ENCODE results near the gene SLPI. TPM values are rescaled to one million over a fixed set of nuclear protein-coding genes. Genes with fewer than 3 reads are reported as not detected.

Gene SLPI
- total RNA-seq (2022; extraction: Qiagen RNA extraction; ENCODE audit: low read depth): 8.9 to 16.3 TPM (median 11.7 TPM) in 5 replicates

DNA sequence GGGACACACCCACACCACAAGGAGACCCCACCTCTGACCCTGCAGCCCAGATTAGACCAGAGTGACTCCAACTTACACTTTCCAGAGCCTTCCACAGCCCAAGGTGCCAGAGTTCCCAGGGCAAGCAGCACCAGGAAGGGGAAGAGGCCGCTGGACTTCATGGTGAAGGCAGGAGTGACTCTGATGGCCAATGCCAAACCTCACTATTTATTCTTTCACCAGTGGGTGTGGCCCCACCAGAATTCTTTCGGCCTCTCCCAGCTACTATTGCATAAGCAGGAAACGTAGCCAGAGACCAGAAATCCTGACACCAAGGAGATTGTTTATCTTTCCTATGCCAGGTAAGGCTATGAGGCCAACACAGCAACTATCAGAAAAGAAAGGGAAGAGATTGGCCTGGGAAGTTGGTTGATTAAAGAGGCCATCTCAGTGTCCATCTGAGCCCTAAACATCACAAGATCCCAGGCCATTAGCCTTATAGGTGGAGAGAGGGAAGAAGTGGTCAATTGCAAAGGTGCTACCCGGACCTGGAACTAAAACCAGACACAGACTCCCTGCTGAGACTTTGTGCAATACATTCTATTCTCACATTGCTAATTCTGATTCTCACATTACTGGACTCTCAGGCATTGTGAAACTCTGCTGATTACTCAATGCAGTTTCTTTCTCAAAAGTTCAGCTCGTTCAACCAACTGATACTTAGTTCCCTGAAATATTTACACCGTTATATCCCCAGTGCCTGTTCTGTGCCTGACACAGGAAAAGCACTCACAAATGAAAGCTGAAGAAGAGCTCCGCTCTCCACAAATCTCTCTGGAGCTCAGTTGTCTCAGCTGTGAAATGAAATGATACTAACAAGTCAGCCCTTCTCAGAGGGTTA is at the start of gene SLPI:
TSS of gene SLPI (minus strand) at position 182 of the 880 bp plus-strand sequence. CDS start at position 161, 21 bp downstream.

GRCh38 chr20:45221076-45221475 is 33.3 kb downstream of the SLPI start, which contains the start of gene SEMG2:
Gene SEMG2, plus strand, starts transcription at chr20:45221373. Its CDS starts 17 bp downstream, at chr20:45221390.

GRCh38 chr20:45206725-45207124 is 47.6 kb downstream of the SLPI start, which contains the start of gene SEMG1:
Gene SEMG1, plus strand, starts transcription at chr20:45207033. Its CDS starts 21 bp downstream, at chr20:45207054.

Other genes with a start within 250 kb of the SLPI start
- not detected in 5 replicates for gene KCNS1, start 153.4 kb downstream of the SLPI start, total RNA-seq (2022; extraction: Qiagen RNA extraction; ENCODE audit: low read depth)
- not detected in 5 replicates for gene WFDC5, start 139.4 kb downstream of the SLPI start, total RNA-seq (2022; extraction: Qiagen RNA extraction; ENCODE audit: low read depth)
- gene WFDC12, start 130.1 kb downstream of the SLPI start, total RNA-seq (2022; extraction: Qiagen RNA extraction; ENCODE audit: low read depth): not detected in 5 replicates
- gene PI3, start 79.7 kb downstream of the SLPI start, total RNA-seq (2022; extraction: Qiagen RNA extraction; ENCODE audit: low read depth): 2.2 to 3.6 TPM (median 3.5 TPM) in 5 replicates
- not detected in 5 replicates for gene SEMG1, start 47.5 kb downstream of the SLPI start, total RNA-seq (2022; extraction: Qiagen RNA extraction; ENCODE audit: low read depth)
- gene SEMG2, start 33.2 kb downstream of the SLPI start, total RNA-seq (2022; extraction: Qiagen RNA extraction; ENCODE audit: low read depth): not detected in 5 replicates
- gene RBPJL, start 52.3 kb upstream of the SLPI start, total RNA-seq (2022; extraction: Qiagen RNA extraction; ENCODE audit: low read depth): not detected in 5 replicates
- gene MATN4, start 53.7 kb upstream of the SLPI start, total RNA-seq (2022; extraction: Qiagen RNA extraction; ENCODE audit: low read depth): 0.06 to 0.14 TPM (median 0.12 TPM) in 4 of 5 replicates, not detected in the other
- 119 to 141 TPM (median 134 TPM) in 5 replicates for gene SDC4, start 93.9 kb upstream of the SLPI start, total RNA-seq (2022; extraction: Qiagen RNA extraction; ENCODE audit: low read depth)
- 29.1 to 31.6 TPM (median 30.4 TPM) in 5 replicates for gene SYS1, start 108.6 kb upstream of the SLPI start, total RNA-seq (2022; extraction: Qiagen RNA extraction; ENCODE audit: low read depth)
- not detected in 5 replicates for gene TP53TG5, start 123.8 kb upstream of the SLPI start, total RNA-seq (2022; extraction: Qiagen RNA extraction; ENCODE audit: low read depth)
- gene DBNDD2, start 153.7 kb upstream of the SLPI start, total RNA-seq (2022; extraction: Qiagen RNA extraction; ENCODE audit: low read depth): 23.3 to 31.4 TPM (median 26.8 TPM) in 5 replicates
- gene PIGT, start 161.6 kb upstream of the SLPI start, total RNA-seq (2022; extraction: Qiagen RNA extraction; ENCODE audit: low read depth): 86.2 to 103 TPM (median 99.3 TPM) in 5 replicates
- not detected in 5 replicates for gene WFDC2, start 215.2 kb upstream of the SLPI start, total RNA-seq (2022; extraction: Qiagen RNA extraction; ENCODE audit: low read depth)